Neural crest cell (in vitro differentiated cells): ENCODE measurements around the gene ANKHD1. TPM values are rescaled to one million over a fixed set of nuclear protein-coding genes. Genes with fewer than 3 reads are reported as not detected.
A peak's percentile ranks its signal among the peaks of the same experiment; 100 is the strongest.

ENCODE experiments used
- DNase-seq: peaks from one replicate; pipeline ENCODE4 v3.0.0; 2021; ENCODE audit warnings: low read depth, mixed read lengths, low spot score
- H3K27ac Mint-ChIP-seq: one replicate; pipeline ENCODE4 v1.8.0; 2021; ENCODE audit warnings: mild to moderate bottlenecking, mixed read lengths; ENCODE audit not compliant: unreplicated experiment
- H3K27me3 Mint-ChIP-seq: 2 replicates; pipeline ENCODE4 v1.8.0; 2021; ENCODE audit warnings: low read depth, mild to moderate bottlenecking, mixed read lengths
- H3K36me3 Mint-ChIP-seq: 2 replicates; pipeline ENCODE4 v1.8.0; 2021; ENCODE audit warnings: low read depth, mild to moderate bottlenecking, mixed read lengths
- H3K4me1 Mint-ChIP-seq: 2 replicates; pipeline ENCODE4 v1.8.0; 2021; ENCODE audit warnings: mixed read lengths
- H3K4me3 Mint-ChIP-seq: one replicate; pipeline ENCODE4 v1.8.0; 2021; ENCODE audit warnings: mild to moderate bottlenecking, mixed read lengths
- H3K9me3 Mint-ChIP-seq: 2 replicates; pipeline ENCODE4 v1.8.0; 2021; ENCODE audit warnings: mixed read lengths
- CTCF ChIP-seq: fragments of 200-600 bp; sonication (generic); conservative IDR thresholded peaks from 2 replicates; pipeline ENCODE4 v1.5.0; 2021; ENCODE audit warnings: antibody characterized with exemption, mild to moderate bottlenecking
- total RNA-seq: library from RNA; stranded (reverse); gene quantifications from 2 replicates; pipeline ENCODE4 v1.2.1, GENCODE V29; 2021

ANKHD1 gene
- total RNA-seq, 1 donor from 2014 or later = 152 TPM

GRCh38 chr5:140542972-140543371 is 141.3 kb downstream of the ANKHD1 start:
- no peak for DNase-seq
- Mint-ChIP-seq H3K27ac (no peak overlapping the region), H3K27me3 (peaks cover 2% of the 10 kb centered on the region), H3K36me3 (peaks cover 24% of the 10 kb centered on the region), H3K4me1 (peaks cover 19% of the 10 kb centered on the region), H3K9me3 (no peaks in the 10 kb centered on the region), H3K4me3 (no peak overlapping the region)
- TF ChIP-seq CTCF = no peak

- no peak for TF ChIP-seq CTCF
- H3K27ac Mint-ChIP-seq = no peak overlapping the region
- H3K9me3 Mint-ChIP-seq = no peaks in the 10 kb centered on the region
- DNase-seq = no peak
- H3K4me1 Mint-ChIP-seq = peaks cover 31% of the 10 kb centered on the region
- H3K4me3 Mint-ChIP-seq = no peak overlapping the region
- peaks cover 2% of the 10 kb centered on the region for H3K27me3 Mint-ChIP-seq
- peaks cover 19% of the 10 kb centered on the region for H3K36me3 Mint-ChIP-seq
Measured at GRCh38 chr5:140544986-140545385, 143.4 kb downstream of the ANKHD1 start.

- Mint-ChIP-seq H3K4me1 (peaks cover 31% of the 10 kb centered on the region), H3K4me3 (no peak overlapping the region), H3K36me3 (peaks cover 19% of the 10 kb centered on the region), H3K27me3 (peaks cover 2% of the 10 kb centered on the region), H3K27ac (no peak overlapping the region), H3K9me3 (no peaks in the 10 kb centered on the region)
- no peak for TF ChIP-seq CTCF
- DNase-seq = no peak
Measured at GRCh38 chr5:140545606-140546005, 144.0 kb downstream of the ANKHD1 start.

GRCh38 chr5:140546851-140547507 is 145.3 kb downstream of the ANKHD1 start:
- peaks cover 15% of the 10 kb centered on the region for H3K36me3 Mint-ChIP-seq
- no peaks in the 10 kb centered on the region for H3K9me3 Mint-ChIP-seq
- peak overlapping the region; percentile 86 for H3K4me3 Mint-ChIP-seq
- H3K27ac Mint-ChIP-seq = peak overlapping the region; percentile 62
- TF ChIP-seq CTCF = no peak
- peaks cover 31% of the 10 kb centered on the region for H3K4me1 Mint-ChIP-seq
- peaks cover 2% of the 10 kb centered on the region for H3K27me3 Mint-ChIP-seq
- DNase-seq = no peak

GRCh38 chr5:140547508-140548299 is 146.1 kb downstream of the ANKHD1 start, which contains the start of gene EIF4EBP3:
TSS of gene EIF4EBP3 (plus strand) at chr5:140547662. CDS start at chr5:140547738, 76 bp downstream.
- Mint-ChIP-seq H3K27me3 (peaks cover 2% of the 10 kb centered on the region), H3K36me3 (peaks cover 15% of the 10 kb centered on the region), H3K4me3 (peak within 1 kb of the TSS; percentile 86), H3K4me1 (peaks cover 31% of the 10 kb centered on the region), H3K9me3 (no peaks in the 10 kb centered on the region), H3K27ac (peak within 1 kb of the TSS; percentile 93)
- TF ChIP-seq CTCF = peak; percentile 70
- DNase-seq = peak; percentile 83
